Testis (tissue), 2 donors: ENCODE results near the gene TMOD3.

ENCODE experiments used
- POLR2A ChIP-seq: fragments of 450-650 bp; IDR thresholded peaks from one replicate; pipeline ENCODE4 v1.6.1; 2017; ENCODE audit warnings: antibody characterized with exemption, mild to moderate bottlenecking, moderate library complexity
- TF ChIP-seq, protein P1 (sequence below), 3 experiments: fragments of 450-650 bp in 2 of 3; fragments of 200-600 bp in 1 of 3; sonication (generic) in 1 of 3; IDR thresholded peaks; one replicate each; pipeline ENCODE4 v1.5.1; 2016 to 2019; ENCODE audit warnings: antibody characterized with exemption in 3 of 3, mild to moderate bottlenecking in 2 of 3, moderate library complexity in 1 of 3

DNA sequence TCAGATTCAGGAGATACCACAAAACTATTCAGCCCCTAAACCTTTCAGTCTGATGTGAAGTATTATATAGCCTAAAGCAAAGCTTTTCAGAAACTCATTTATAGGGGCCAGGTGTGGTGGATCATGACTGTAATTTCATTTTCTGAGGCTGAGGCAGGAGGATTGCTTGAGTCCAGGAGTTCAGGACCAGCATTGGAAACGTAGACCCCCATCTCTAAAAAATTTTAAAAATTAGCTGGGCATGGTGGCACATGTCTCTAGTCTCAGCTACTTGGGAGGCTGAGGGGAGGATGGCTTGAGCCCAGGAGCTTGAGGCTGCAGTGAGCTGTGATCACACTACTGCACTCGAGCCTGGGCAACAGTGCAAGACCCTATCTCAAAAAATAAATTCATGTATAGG is 60.0 kb downstream of the TMOD3 start:
- TF ChIP-seq, protein P1, sequence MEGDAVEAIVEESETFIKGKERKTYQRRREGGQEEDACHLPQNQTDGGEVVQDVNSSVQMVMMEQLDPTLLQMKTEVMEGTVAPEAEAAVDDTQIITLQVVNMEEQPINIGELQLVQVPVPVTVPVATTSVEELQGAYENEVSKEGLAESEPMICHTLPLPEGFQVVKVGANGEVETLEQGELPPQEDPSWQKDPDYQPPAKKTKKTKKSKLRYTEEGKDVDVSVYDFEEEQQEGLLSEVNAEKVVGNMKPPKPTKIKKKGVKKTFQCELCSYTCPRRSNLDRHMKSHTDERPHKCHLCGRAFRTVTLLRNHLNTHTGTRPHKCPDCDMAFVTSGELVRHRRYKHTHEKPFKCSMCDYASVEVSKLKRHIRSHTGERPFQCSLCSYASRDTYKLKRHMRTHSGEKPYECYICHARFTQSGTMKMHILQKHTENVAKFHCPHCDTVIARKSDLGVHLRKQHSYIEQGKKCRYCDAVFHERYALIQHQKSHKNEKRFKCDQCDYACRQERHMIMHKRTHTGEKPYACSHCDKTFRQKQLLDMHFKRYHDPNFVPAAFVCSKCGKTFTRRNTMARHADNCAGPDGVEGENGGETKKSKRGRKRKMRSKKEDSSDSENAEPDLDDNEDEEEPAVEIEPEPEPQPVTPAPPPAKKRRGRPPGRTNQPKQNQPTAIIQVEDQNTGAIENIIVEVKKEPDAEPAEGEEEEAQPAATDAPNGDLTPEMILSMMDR (IDR thresholded peaks at IDR 0.05) = no peak
- no peak for TF ChIP-seq POLR2A
